Measurements from ENCODE around the gene ALDOC. TPM values are rescaled to one million over a fixed set of nuclear protein-coding genes. Genes with fewer than 3 reads are reported as not detected.

The ALDOC gene
- 17.6 and 36.3 TPM in 2 replicates for total RNA-seq (ENCODE audit: low replicate concordance)

DNA sequence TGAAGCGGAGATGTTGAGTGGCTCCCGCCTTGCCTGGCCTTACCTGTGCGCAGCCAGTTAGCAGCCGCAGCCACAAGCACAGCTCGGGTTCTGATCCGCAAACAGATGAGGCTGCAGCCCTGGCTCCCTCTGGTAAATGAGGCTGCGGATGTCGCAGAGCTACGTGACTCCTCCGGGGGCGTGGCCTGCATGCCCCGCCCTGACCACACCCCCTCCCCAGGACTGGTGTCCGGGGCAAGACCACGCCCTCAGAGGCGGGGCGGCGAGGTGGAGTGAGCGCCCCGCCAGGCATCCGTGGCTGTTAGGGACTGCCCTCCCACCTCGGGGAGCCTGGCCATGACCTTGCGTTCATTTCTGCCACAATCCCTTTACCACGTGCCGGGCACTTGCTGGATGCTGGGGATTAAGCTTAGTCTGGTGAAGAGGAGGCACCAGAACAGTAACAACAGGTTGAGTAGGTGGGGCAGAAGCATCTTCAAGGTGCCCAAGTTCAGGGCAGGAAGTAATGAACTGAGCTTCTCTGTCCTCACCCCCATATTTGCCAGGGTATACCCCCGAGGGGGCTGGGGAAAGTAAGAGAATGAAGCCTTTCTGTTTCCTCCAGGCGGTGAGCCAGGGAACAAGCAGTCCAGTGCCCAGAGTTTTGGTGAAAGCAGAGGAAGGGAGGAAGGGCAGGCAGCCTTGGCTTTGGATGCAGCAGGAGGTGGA lies at the start of gene ALDOC:
TSS of gene ALDOC (minus strand) at position 138 of the 708 bp plus-strand sequence. CDS start 1,363 bp downstream, outside the sequence.
- peak; percentile 84 for DNase-seq (ENCODE audit: low read depth)
- peak within 1 kb of the TSS; percentile 55 for H3K4me3 ChIP-seq (ENCODE audit: low read depth, low read length)
- TF ChIP-seq, protein P1, sequence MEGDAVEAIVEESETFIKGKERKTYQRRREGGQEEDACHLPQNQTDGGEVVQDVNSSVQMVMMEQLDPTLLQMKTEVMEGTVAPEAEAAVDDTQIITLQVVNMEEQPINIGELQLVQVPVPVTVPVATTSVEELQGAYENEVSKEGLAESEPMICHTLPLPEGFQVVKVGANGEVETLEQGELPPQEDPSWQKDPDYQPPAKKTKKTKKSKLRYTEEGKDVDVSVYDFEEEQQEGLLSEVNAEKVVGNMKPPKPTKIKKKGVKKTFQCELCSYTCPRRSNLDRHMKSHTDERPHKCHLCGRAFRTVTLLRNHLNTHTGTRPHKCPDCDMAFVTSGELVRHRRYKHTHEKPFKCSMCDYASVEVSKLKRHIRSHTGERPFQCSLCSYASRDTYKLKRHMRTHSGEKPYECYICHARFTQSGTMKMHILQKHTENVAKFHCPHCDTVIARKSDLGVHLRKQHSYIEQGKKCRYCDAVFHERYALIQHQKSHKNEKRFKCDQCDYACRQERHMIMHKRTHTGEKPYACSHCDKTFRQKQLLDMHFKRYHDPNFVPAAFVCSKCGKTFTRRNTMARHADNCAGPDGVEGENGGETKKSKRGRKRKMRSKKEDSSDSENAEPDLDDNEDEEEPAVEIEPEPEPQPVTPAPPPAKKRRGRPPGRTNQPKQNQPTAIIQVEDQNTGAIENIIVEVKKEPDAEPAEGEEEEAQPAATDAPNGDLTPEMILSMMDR (IDR thresholded peaks at IDR 0.05; ENCODE audit: insufficient read depth, low read length), result no peak

DNA sequence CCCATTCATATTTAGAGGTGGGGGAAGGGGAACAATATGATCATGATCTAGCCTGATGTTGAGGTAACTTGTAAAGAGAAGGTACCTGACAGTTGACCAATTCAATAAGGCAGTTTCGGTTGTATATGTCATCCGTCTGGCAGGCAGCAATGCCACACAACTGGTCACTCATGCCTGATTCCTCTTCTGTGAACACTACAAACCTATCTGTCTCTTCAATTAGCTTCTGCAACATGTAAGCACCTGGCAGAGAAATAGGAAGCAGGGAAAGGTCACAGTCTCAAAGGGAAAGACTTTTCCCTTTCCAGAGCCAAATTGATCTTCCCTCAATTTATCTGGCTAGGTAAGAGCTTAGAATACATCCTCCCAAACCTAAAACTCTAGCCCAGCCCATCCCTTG lies 47.5 kb upstream of the ALDOC start:
- TF ChIP-seq, protein P1 (IDR thresholded peaks at IDR 0.05; ENCODE audit: insufficient read depth, low read length), result no peak
- no peak overlapping the region for H3K4me3 ChIP-seq (ENCODE audit: low read depth, low read length)
- no peak for DNase-seq (ENCODE audit: low read depth)

GRCh38 chr17:28623696-28624095 lies 47.0 kb upstream of the ALDOC start:
- H3K4me3 ChIP-seq (ENCODE audit: low read depth, low read length), result no peak overlapping the region
- TF ChIP-seq, protein P1 (IDR thresholded peaks at IDR 0.05; ENCODE audit: insufficient read depth, low read length), result no peak
- DNase-seq (ENCODE audit: low read depth), result no peak

GRCh38 chr17:28622186-28622585 lies 45.5 kb upstream of the ALDOC start:
- no peak for DNase-seq (ENCODE audit: low read depth)
- no peak overlapping the region for H3K4me3 ChIP-seq (ENCODE audit: low read depth, low read length)
- TF ChIP-seq, protein P1 (IDR thresholded peaks at IDR 0.05; ENCODE audit: insufficient read depth, low read length), result no peak

DNA sequence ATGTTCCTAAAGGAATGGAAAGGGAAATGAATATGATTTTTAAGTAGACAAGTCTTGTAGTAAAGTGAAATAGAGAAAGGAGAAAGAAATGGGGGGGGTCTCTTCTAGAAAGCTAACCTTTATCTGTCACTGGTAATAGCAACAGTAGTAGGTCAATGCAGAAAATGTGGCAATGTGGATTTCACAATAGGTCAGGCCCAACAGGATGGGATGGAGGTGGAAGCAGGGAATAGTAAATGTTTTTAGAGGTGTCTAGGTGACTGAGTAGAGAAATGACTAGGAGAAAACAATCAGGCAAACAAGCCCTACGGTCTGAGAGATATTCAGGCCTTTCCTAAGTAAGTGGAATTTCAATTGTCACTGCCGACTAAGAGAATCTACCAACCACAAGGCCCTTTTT lies 43.3 kb upstream of the ALDOC start:
- TF ChIP-seq, protein P1 (IDR thresholded peaks at IDR 0.05; ENCODE audit: insufficient read depth, low read length), result no peak
- H3K4me3 ChIP-seq (ENCODE audit: low read depth, low read length), result no peak overlapping the region
- DNase-seq (ENCODE audit: low read depth), result no peak

GRCh38 chr17:28618464-28618863 lies 41.8 kb upstream of the ALDOC start:
- H3K4me3 ChIP-seq (ENCODE audit: low read depth, low read length), result no peak overlapping the region
- TF ChIP-seq, protein P1 (IDR thresholded peaks at IDR 0.05; ENCODE audit: insufficient read depth, low read length), result no peak
- no peak for DNase-seq (ENCODE audit: low read depth)

DNA sequence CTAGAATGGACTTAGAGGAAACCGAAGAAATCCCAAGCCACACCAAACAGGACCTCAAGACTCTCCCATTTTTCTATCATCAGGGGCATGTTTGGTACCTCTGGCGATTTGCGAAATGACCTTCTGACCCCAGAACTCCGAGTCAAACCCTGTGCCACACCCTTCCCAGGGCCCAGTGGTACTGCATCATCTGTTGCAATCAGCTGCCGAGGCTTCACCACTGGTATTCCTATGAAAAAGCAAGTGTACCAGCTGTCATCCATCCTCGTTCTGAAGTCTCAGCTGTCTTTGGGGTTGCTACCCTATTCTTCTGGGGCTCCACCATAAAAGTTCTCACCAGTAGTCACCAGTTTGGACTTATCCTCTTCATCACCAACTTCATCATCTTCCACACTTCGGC lies 39.6 kb upstream of the ALDOC start:
- TF ChIP-seq, protein P1 (IDR thresholded peaks at IDR 0.05; ENCODE audit: insufficient read depth, low read length), result no peak
- no peak for DNase-seq (ENCODE audit: low read depth)

More for the DNA sequence above, 39.6 kb upstream of the ALDOC start:
- no peak overlapping the region for H3K4me3 ChIP-seq (ENCODE audit: low read depth, low read length)
